ENCODE data around the gene TBX10.

DNA sequence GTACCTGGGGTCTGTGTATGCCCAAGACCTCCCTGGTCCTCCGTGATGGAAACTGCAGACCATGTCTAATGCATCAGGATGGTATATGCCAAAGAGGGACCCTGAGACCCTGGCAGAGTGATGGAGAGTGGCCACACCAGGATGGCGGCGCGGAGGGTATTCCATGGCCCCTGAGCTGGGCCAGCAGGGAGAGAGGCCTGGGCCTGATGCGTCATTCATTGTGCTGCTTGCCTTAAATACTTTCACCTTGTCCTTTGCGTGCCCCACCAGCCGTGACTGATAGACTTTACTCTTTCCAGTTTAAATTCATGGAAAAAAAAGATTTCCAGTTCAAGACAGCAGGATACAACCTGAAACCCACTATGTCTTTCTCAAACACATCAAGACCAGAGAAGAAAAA, 38.5 kb downstream of the TBX10 start:
- TF ChIP-seq, protein P1, sequence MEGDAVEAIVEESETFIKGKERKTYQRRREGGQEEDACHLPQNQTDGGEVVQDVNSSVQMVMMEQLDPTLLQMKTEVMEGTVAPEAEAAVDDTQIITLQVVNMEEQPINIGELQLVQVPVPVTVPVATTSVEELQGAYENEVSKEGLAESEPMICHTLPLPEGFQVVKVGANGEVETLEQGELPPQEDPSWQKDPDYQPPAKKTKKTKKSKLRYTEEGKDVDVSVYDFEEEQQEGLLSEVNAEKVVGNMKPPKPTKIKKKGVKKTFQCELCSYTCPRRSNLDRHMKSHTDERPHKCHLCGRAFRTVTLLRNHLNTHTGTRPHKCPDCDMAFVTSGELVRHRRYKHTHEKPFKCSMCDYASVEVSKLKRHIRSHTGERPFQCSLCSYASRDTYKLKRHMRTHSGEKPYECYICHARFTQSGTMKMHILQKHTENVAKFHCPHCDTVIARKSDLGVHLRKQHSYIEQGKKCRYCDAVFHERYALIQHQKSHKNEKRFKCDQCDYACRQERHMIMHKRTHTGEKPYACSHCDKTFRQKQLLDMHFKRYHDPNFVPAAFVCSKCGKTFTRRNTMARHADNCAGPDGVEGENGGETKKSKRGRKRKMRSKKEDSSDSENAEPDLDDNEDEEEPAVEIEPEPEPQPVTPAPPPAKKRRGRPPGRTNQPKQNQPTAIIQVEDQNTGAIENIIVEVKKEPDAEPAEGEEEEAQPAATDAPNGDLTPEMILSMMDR (IDR thresholded peaks at IDR 0.05), result no peak
- TF ChIP-seq POLR2AphosphoS5 (IDR thresholded peaks at IDR 0.05), result no peak
